Measurements from ENCODE around the gene PARVA. TPM values are rescaled to one million over a fixed set of nuclear protein-coding genes. Genes with fewer than 3 reads are reported as not detected.

PARVA gene
- total RNA-seq, 1 experiment from 2014 or later: 18.1 TPM

DNA sequence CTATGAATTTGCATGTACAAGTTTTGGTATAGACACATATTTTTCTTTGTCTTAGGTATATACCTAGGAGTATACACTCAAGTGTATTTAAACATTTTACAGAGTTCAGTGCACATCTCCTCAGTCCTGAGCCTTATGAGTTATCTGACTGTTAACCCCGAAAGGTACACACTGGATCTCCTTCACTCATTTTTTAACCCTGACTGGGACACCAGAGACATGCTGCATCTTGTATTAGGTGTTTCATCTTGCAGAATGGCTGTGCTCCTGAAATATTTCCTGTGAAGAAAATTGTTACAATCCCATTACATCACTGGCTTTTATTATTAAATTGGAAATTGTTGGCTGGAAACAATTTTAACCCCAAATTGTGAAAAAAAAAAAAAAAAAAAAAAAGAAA lies 15.3 kb downstream of the PARVA start:
- H3K9me3 Mint-ChIP-seq: peaks cover 15 to 22% of the 10 kb centered on the region in 2 experiments
- no CpG with 5 or more reads among the region's 1 CpG for WGBS (ENCODE audit: extremely low coverage, insufficient read length, low lambda C conversion rate)
- H3K18ac ChIP-seq (ENCODE audit: insufficient read length, low read depth, low read length): no peak overlapping the region
- no peak for DNase-seq
- TF ChIP-seq, protein P1, sequence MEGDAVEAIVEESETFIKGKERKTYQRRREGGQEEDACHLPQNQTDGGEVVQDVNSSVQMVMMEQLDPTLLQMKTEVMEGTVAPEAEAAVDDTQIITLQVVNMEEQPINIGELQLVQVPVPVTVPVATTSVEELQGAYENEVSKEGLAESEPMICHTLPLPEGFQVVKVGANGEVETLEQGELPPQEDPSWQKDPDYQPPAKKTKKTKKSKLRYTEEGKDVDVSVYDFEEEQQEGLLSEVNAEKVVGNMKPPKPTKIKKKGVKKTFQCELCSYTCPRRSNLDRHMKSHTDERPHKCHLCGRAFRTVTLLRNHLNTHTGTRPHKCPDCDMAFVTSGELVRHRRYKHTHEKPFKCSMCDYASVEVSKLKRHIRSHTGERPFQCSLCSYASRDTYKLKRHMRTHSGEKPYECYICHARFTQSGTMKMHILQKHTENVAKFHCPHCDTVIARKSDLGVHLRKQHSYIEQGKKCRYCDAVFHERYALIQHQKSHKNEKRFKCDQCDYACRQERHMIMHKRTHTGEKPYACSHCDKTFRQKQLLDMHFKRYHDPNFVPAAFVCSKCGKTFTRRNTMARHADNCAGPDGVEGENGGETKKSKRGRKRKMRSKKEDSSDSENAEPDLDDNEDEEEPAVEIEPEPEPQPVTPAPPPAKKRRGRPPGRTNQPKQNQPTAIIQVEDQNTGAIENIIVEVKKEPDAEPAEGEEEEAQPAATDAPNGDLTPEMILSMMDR (conservative IDR thresholded peaks at IDR 0.05): no peak
- H2BK20ac ChIP-seq (ENCODE audit: low read depth, low read length, poor library complexity, severe bottlenecking): no peak overlapping the region
- no peak overlapping the region for H3K4ac ChIP-seq (ENCODE audit: low read depth, low read length)
- H3K14ac ChIP-seq (ENCODE audit: insufficient read depth, low read length): no peak overlapping the region
- H2BK12ac ChIP-seq (ENCODE audit: insufficient read length, low read depth, low read length): no peak overlapping the region
- no peak overlapping the region for H3K9ac ChIP-seq (ENCODE audit: extremely low read depth, insufficient read length, low read length)
- no peak overlapping the region for H2BK5ac ChIP-seq (ENCODE audit: insufficient read length, low read length)
- H3K9me3 ChIP-seq (ENCODE audit: control insufficient read depth, low read depth, low read length): no peaks in the 10 kb centered on the region
- peaks cover 2% of the 10 kb centered on the region; the same call in 1 of the 2 replicates for H3K27me3 Mint-ChIP-seq (ENCODE audit: low read depth)
- H3K4me3 Mint-ChIP-seq: no peak overlapping the region
- no peak overlapping the region for H3K27ac ChIP-seq (ENCODE audit: insufficient read length, low read depth, low read length)
- no peaks in the 10 kb centered on the region for H3K23me2 ChIP-seq (ENCODE audit: insufficient read length, low read depth, low read length, poor library complexity, severe bottlenecking)
- no peaks in the 10 kb centered on the region for H3K4me1 ChIP-seq (ENCODE audit: insufficient read depth, low read length)
- H3K23ac ChIP-seq (ENCODE audit: insufficient read length, low read depth, low read length): no peak overlapping the region
- H2BK120ac ChIP-seq (ENCODE audit: low read depth, low read length, poor library complexity, severe bottlenecking): no peak overlapping the region
- no peaks in the 10 kb centered on the region for H3K27me3 ChIP-seq (ENCODE audit: insufficient read depth, low read length)
- H3T11ph ChIP-seq (ENCODE audit: low read length): no peak overlapping the region
- no peak overlapping the region for H2BK15ac ChIP-seq (ENCODE audit: low read depth, low read length)
- H3K4me1 Mint-ChIP-seq: peaks cover 0 to 5% of the 10 kb centered on the region in 2 experiments; a peak in 2 of 4 replicates
- no peak overlapping the region for H3K4me2 ChIP-seq (ENCODE audit: insufficient read depth, insufficient read length, low read length)
- no peak overlapping the region for H3K27ac Mint-ChIP-seq
- H4K91ac ChIP-seq (ENCODE audit: insufficient read length, low read depth, low read length): no peak overlapping the region
- no peaks in the 10 kb centered on the region for H3K79me2 ChIP-seq (ENCODE audit: insufficient read depth, low read length)
- no peak overlapping the region for H3K56ac ChIP-seq (ENCODE audit: insufficient read length, low read depth, low read length)
- no peak overlapping the region for H4K5ac ChIP-seq (ENCODE audit: insufficient read length, low read depth, low read length)
- H4K20me1 ChIP-seq (ENCODE audit: control insufficient read depth, insufficient read depth, insufficient read length): no peaks in the 10 kb centered on the region
- no peaks in the 10 kb centered on the region for H3K79me1 ChIP-seq (ENCODE audit: insufficient read depth, low read depth, low read length, poor library complexity, severe bottlenecking)
- H2AK5ac ChIP-seq (ENCODE audit: insufficient read length, low read length): no peak overlapping the region
- no peak overlapping the region for H2AFZ ChIP-seq (ENCODE audit: low read length)
- peaks cover 8 to 29% (median 23%) of the 10 kb centered on the region in 3 experiments; a peak in 6 of 7 replicates for H3K36me3 Mint-ChIP-seq (ENCODE audit: insufficient read depth in 1 of 3, low read depth in 3 of 3)
- no peak overlapping the region for H4K8ac ChIP-seq (replicated peaks; ENCODE audit: insufficient read length, low read depth, low read length)
